Type B pancreatic cell (in vitro differentiated cells): ENCODE measurements around the gene ANKRD10. TPM values are rescaled to one million over a fixed set of nuclear protein-coding genes. Genes with fewer than 3 reads are reported as not detected.

Experiments
- DNase-seq: peaks from one replicate; pipeline ENCODE4 v3.0.0; 2021; ENCODE audit warnings: mixed read lengths; ENCODE audit not compliant: unreplicated experiment; ENCODE audit errors: extremely low spot score
- H3K27ac Mint-ChIP-seq: 2 replicates; pipeline ENCODE4 v1.8.0; 2021; ENCODE audit warnings: mild to moderate bottlenecking, mixed read lengths
- H3K27me3 Mint-ChIP-seq: 2 replicates; pipeline ENCODE4 v1.8.0; 2021; ENCODE audit warnings: mixed read lengths
- H3K36me3 Mint-ChIP-seq: 2 replicates; pipeline ENCODE4 v1.8.0; 2021; ENCODE audit warnings: mixed read lengths
- H3K4me1 Mint-ChIP-seq: one replicate; pipeline ENCODE4 v1.8.0; 2021; ENCODE audit warnings: mixed read lengths; ENCODE audit not compliant: unreplicated experiment
- H3K4me3 Mint-ChIP-seq: 2 replicates; pipeline ENCODE4 v1.8.0; 2021; ENCODE audit warnings: mild to moderate bottlenecking, mixed read lengths
- H3K9me3 Mint-ChIP-seq: 2 replicates; pipeline ENCODE4 v1.8.0; 2021; ENCODE audit warnings: mixed read lengths
- total RNA-seq: library from RNA; stranded (reverse); gene quantifications from 2 replicates; pipeline ENCODE4 v1.2.1, GENCODE V29; 2021; ENCODE audit warnings: low replicate concordance
- TF ChIP-seq, protein P1 (sequence below): fragments of 200-600 bp; sonication (generic); conservative IDR thresholded peaks from 2 replicates; pipeline ENCODE4 v1.5.0; 2021; ENCODE audit warnings: antibody characterized with exemption, mild to moderate bottlenecking

The ANKRD10 gene
- total RNA-seq, 1 donor from 2014 or later: 142 TPM

DNA sequence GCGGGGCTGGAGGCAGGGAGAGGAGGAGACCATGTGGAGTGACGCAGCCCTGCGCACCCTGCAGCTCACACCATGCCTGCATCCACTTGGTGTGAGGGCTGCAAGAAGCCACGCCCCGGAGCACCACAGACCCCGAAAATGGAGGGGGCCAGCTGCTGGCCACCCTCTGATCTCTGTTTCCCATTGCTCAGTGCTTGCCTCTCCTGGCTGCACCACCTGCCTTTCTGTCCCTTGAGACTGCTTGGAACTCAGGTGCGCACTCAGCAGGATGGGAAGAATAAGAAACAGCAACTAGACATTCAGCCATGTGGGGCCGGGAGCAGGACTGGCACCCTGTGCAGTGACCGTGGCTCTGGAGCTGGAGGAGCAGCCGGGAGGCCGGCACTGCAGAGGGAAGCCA lies 64.0 kb downstream of the ANKRD10 start:
- peaks cover 13% of the 10 kb centered on the region for H3K4me1 Mint-ChIP-seq
- peaks cover 3% of the 10 kb centered on the region for H3K9me3 Mint-ChIP-seq
- TF ChIP-seq, protein P1, sequence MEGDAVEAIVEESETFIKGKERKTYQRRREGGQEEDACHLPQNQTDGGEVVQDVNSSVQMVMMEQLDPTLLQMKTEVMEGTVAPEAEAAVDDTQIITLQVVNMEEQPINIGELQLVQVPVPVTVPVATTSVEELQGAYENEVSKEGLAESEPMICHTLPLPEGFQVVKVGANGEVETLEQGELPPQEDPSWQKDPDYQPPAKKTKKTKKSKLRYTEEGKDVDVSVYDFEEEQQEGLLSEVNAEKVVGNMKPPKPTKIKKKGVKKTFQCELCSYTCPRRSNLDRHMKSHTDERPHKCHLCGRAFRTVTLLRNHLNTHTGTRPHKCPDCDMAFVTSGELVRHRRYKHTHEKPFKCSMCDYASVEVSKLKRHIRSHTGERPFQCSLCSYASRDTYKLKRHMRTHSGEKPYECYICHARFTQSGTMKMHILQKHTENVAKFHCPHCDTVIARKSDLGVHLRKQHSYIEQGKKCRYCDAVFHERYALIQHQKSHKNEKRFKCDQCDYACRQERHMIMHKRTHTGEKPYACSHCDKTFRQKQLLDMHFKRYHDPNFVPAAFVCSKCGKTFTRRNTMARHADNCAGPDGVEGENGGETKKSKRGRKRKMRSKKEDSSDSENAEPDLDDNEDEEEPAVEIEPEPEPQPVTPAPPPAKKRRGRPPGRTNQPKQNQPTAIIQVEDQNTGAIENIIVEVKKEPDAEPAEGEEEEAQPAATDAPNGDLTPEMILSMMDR: no peak
- peaks cover 7% of the 10 kb centered on the region for H3K27me3 Mint-ChIP-seq
- DNase-seq: no peak
- H3K36me3 Mint-ChIP-seq: no peaks in the 10 kb centered on the region
- no peak overlapping the region for H3K27ac Mint-ChIP-seq
- no peak overlapping the region for H3K4me3 Mint-ChIP-seq

DNA sequence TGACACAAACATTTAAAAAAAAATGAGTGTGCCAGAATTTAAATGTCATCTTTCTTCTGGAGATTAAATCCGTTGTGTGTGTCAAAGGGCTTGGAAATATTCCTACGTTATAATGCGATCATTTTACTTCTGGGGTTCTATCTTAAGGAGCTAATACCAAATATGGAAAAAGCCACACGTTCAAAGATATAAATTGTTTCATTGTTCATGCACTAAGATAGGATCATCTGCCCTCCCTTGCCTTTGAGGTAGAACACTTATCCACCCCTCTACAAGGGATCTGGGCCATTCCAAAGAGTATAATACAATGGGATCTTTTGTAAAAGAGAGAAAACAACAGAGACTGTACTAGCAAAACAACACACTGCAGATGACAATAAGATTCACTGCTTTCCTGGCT lies 64.9 kb downstream of the ANKRD10 start:
- no peak overlapping the region for H3K4me3 Mint-ChIP-seq
- peaks cover 13% of the 10 kb centered on the region for H3K4me1 Mint-ChIP-seq
- DNase-seq: no peak
- TF ChIP-seq, protein P1: no peak
- H3K27ac Mint-ChIP-seq: no peak overlapping the region
- H3K36me3 Mint-ChIP-seq: no peaks in the 10 kb centered on the region
- peaks cover 8% of the 10 kb centered on the region for H3K27me3 Mint-ChIP-seq
- no peaks in the 10 kb centered on the region for H3K9me3 Mint-ChIP-seq

DNA sequence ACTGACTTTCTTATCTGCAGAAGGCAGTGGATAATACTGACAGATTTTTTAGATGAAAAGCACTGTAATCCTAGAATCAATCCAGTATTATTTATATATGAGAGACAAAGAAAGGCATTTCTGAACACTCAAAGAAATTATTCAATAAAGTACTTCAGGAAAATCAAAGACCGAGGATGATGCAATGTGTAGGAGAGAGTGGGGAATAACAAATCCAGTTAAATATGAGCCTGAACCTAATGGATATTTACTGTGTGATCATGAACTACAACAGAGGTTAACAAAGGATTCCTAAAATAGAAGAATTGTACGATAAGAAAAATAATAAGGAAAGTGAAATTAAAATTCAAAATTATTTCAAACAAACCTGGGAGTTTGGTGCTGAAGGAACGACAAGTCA lies 69.3 kb downstream of the ANKRD10 start:
- DNase-seq: no peak
- TF ChIP-seq, protein P1: no peak
- Mint-ChIP-seq H3K27ac (no peak overlapping the region), H3K9me3 (no peaks in the 10 kb centered on the region), H3K4me3 (no peak overlapping the region), H3K36me3 (no peaks in the 10 kb centered on the region), H3K4me1 (peaks cover 11% of the 10 kb centered on the region), H3K27me3 (peaks cover 16% of the 10 kb centered on the region)

DNA sequence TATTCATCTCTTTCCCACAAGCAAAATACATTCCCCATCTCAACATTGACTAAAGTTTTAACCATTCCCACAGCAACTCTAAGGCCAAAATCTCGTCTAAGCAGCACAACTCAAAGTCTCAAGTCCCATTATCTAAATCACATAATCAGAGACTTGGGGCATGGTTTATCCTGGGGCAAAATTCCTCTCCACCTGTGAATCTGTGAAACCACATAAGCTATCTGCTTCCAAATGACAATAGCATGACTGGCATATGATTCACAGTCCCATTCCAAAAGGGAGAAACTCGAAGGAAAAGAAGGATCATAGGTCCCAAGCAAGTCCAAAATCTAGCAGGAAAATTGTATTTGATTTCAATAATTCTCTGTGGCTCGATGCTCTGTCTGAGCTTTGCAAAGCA lies 73.0 kb downstream of the ANKRD10 start:
- H3K4me1 Mint-ChIP-seq: no peaks in the 10 kb centered on the region
- no peaks in the 10 kb centered on the region for H3K36me3 Mint-ChIP-seq
- no peak for DNase-seq
- H3K9me3 Mint-ChIP-seq: no peaks in the 10 kb centered on the region
- H3K27me3 Mint-ChIP-seq: peaks cover 10% of the 10 kb centered on the region
- H3K27ac Mint-ChIP-seq: no peak overlapping the region
- no peak overlapping the region for H3K4me3 Mint-ChIP-seq
- TF ChIP-seq, protein P1: no peak

DNA sequence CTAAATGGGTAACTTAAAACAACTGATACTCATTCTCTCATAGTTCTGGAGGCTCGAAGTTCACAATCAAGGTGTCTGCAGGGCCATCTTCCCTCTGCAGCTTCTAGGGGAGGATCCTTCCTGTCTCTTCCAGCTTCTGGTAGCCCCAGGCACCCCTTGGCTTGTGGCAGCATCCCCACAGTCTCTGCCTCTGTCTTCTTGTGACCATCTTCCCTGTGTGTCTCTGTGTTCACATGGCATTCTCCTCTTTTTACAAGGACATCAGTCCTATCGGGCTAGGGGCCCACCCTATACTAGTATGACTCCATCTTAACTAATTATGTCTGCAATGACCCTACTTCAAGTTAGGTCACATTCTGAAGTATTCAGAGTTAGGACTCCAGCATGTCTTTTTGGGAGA lies 73.5 kb downstream of the ANKRD10 start:
- H3K27me3 Mint-ChIP-seq: peaks cover 10% of the 10 kb centered on the region
- H3K4me1 Mint-ChIP-seq: no peaks in the 10 kb centered on the region
- TF ChIP-seq, protein P1: no peak
- H3K36me3 Mint-ChIP-seq: no peaks in the 10 kb centered on the region
- H3K27ac Mint-ChIP-seq: no peak overlapping the region
- no peaks in the 10 kb centered on the region for H3K9me3 Mint-ChIP-seq
- H3K4me3 Mint-ChIP-seq: no peak overlapping the region
- DNase-seq: no peak
